Heart left ventricle (tissue), 16 donors: ENCODE measurements around the gene PNCK. TPM values are rescaled to one million over a fixed set of nuclear protein-coding genes. Genes with fewer than 3 reads are reported as not detected.
"Not testable (repeated sequence)": the region's sequence is repeated elsewhere in the genome, so short reads cannot be mapped to it uniquely, and the experiment has no call there.

Experiments
- ATAC-seq, 4 donors: fragments of 200-7000 bp; cut with Tn5 transposase; one replicate each; pipeline ENCODE4 v1.9.1; 2020 to 2022; ENCODE audit warnings: moderate library complexity in 4 of 4, mild to moderate bottlenecking in 3 of 4, moderate number of reproducible peaks in 1 of 4
- DNase-seq, 5 donors: peaks; one replicate each; pipeline ENCODE4 v3.0.0-alpha.2; 2020
- H3K27ac ChIP-seq, 12 donors: fragments of 200-600 bp; sonication (generic) in 4 of 12; one replicate each; pipeline versions ENCODE4 v1.5.0 to v1.8.0; 2016 to 2022; ENCODE audit warnings: mild to moderate bottlenecking in 2 of 12
- H3K27me3 ChIP-seq, 9 donors: fragments of 200-600 bp; sonication (generic) in 2 of 9; one replicate each; pipeline versions ENCODE4 v1.5.1 to v1.8.0; 2016 to 2022; ENCODE audit warnings: mild to moderate bottlenecking in 3 of 9
- H3K36me3 ChIP-seq, 9 donors: fragments of 200-600 bp; sonication (generic) in 2 of 9; one replicate each; pipeline versions ENCODE4 v1.5.0 to v1.8.0; 2018 to 2022; ENCODE audit warnings: mild to moderate bottlenecking in 2 of 9
- H3K4me1 ChIP-seq, 12 donors: fragments of 200-600 bp; sonication (generic) in 4 of 12; one replicate each; pipeline versions ENCODE4 v1.5.0 to v1.8.0; 2016 to 2022; ENCODE audit warnings: mild to moderate bottlenecking in 3 of 12
- H3K4me3 ChIP-seq, 12 donors: fragments of 200-600 bp; sonication (generic) in 4 of 12; one replicate each; pipeline versions ENCODE4 v1.5.0 to v1.8.0; 2017 to 2022; ENCODE audit warnings: mild to moderate bottlenecking in 9 of 12, moderate library complexity in 4 of 12
- H3K9me3 ChIP-seq, 12 donors: fragments of 200-600 bp; sonication (generic) in 4 of 12; one replicate each; pipeline versions ENCODE4 v1.5.0 to v1.8.0; 2016 to 2022; ENCODE audit warnings: mild to moderate bottlenecking in 1 of 12
- POLR2A ChIP-seq, 2 donors: fragments of 450-650 bp; IDR thresholded peaks; one replicate each; pipeline ENCODE4 v1.6.1; 2017; ENCODE audit warnings: antibody characterized with exemption in 2 of 2, mild to moderate bottlenecking in 2 of 2, moderate library complexity in 2 of 2
- WGBS, 4 donors: extraction: QIAGEN DNeasy Blood & Tissue Kit in 2 of 4; methylation state at CpG; one replicate each; pipeline versions ENCODE4 v1.1.5 to v1.1.7; 2013 to 2018; 5-methylcytosine and 5-hydroxymethylcytosine counted together
- intact Hi-C, 10 donors: fragments of 100-400 bp; cut with DNase I; formaldehyde crosslinking; loops; one replicate each; pipeline versions ENCODE4 v1.11.1 to v1.14.2; 2022
- polyA plus RNA-seq, 2 donors: library from polyadenylated mRNA; stranded (reverse); fragments of 200-250 nt; gene quantifications; one replicate each; pipeline ENCODE4 v1.2.3, GENCODE V29; 2013
- total RNA-seq, 9 donors: library from RNA; depleted of rRNA in 2 of 9; stranded (reverse); fragments of >200 nt in 2 of 9; fragmentation: NEBNext Ultra II Directional in 3 of 9; extraction: Animal tissue kit (Norgen Biotek cat#: 25700) in 3 of 9; gene quantifications; one replicate each; pipeline versions ENCODE4 v1.1.0 to v1.2.4, GENCODE V29; 2016 to 2023
- TF ChIP-seq, protein P1 (sequence below), 12 donors: fragments of 200-600 bp; sonication (generic) in 4 of 12; IDR thresholded peaks; one replicate each; pipeline versions ENCODE4 v1.5.0 to v1.8.0; 2018 to 2022; ENCODE audit warnings: antibody characterized with exemption in 12 of 12, mild to moderate bottlenecking in 5 of 12
- donor health status: ischemic (EF 13 %, LVEDD 7.1; RV severe dilation, severe dysfunction).
- donor health status: healthy with polysubstance abuse.
- donor health status: DM: no; HTN: yes; CAD: no.
- donor health status: DM: no; HTN: no; CAD: no.
- donor health status: ischemic (EF 25% LVEDD 6.9; RV normal size, moderate dysfunction).
- donor health status: ischemic (EF 25% LVEDD 5.7; RV mildly dilated, moderate dysfunction).
- donor health status: healthy.
- donor health status: DM: yes; HTN: yes; CAD: no.
- donor health status: ischemic (EF 35%, LVEDD 5.7; RV mildly dilated, moderate dysfunction).
- donor health status: nonischemic (EF 11% LVEDD 7.7; RV severe dilation, severe dysfunction).
- donor health status: DM: yes; HTN: yes; CAD: no.
- donor health status: PGD.
- donor health status: ischemic (EF 29% LVEDD 5.4; RV normal size, mild dysfunction).
- donor health status: nonischemic (EF 23%, LVEDD 6.1; RV moderate dilation, normal function).

Gene PNCK
- total and polyA plus RNA-seq, 11 donors = 1.4 to 7.3 (median 6.4) TPM

GRCh38 chrX:153708415-153708814, 34.8 kb upstream of the PNCK start:
- no peaks in the 10 kb centered on the region for H3K27me3 ChIP-seq
- peaks cover 0 to 22% (median 1%) of the 10 kb centered on the region in 12 donors for H3K4me1 ChIP-seq
- no peak overlapping the region for H3K4me3 ChIP-seq
- intact Hi-C loops = loop anchor here in 1 of 10 donors (1.0 kb wide), 1 partner anchor 21 kb away; the partner anchor contains the start of gene SLC6A8
- H3K27ac ChIP-seq = peak overlapping the region in 2 of 12 donors; percentile 12 to 83
- TF ChIP-seq, protein P1, sequence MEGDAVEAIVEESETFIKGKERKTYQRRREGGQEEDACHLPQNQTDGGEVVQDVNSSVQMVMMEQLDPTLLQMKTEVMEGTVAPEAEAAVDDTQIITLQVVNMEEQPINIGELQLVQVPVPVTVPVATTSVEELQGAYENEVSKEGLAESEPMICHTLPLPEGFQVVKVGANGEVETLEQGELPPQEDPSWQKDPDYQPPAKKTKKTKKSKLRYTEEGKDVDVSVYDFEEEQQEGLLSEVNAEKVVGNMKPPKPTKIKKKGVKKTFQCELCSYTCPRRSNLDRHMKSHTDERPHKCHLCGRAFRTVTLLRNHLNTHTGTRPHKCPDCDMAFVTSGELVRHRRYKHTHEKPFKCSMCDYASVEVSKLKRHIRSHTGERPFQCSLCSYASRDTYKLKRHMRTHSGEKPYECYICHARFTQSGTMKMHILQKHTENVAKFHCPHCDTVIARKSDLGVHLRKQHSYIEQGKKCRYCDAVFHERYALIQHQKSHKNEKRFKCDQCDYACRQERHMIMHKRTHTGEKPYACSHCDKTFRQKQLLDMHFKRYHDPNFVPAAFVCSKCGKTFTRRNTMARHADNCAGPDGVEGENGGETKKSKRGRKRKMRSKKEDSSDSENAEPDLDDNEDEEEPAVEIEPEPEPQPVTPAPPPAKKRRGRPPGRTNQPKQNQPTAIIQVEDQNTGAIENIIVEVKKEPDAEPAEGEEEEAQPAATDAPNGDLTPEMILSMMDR (IDR thresholded peaks at IDR 0.05) = peak; percentile 25 to 70 (median 52)
- TF ChIP-seq POLR2A (IDR thresholded peaks at IDR 0.05) = no peak
- peaks cover 0 to 38% (median 1%) of the 10 kb centered on the region in 9 donors for H3K36me3 ChIP-seq
- DNase-seq = peak; percentile 56 to 75 (median 71)
- ATAC-seq = peak; percentile 61 to 75 (median 64)
- H3K9me3 ChIP-seq = no peaks in the 10 kb centered on the region
- WGBS, 4 donors = 26 to 32% (median 28%) methylated on average over 12 to 13 of the region's 13 CpGs

DNA sequence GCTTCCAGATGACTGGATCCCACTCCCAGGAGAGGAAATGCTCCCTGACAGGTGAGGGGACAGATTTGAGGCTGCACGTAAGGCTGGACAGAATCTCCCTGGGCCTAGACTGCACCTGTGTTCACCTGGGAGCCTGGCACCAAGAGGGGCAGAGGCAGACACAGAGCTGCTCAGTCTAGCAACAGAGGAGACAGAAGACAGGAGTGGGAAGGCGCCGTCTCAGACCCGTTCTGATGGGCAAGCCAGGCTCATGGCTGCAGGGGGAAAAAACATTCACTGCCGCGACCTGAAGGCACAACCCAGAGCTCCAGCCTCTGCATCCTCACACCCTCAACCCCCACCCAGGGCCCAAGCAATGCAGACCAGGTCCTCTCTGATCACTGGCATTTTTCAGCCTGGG, 33.8 kb upstream of the PNCK start:
- peaks cover 0 to 31% (median 4%) of the 10 kb centered on the region in 12 donors for H3K4me1 ChIP-seq
- WGBS, 4 donors = 64 to 83% (median 78%) methylated on average over 6 of the region's 6 CpGs

DNA sequence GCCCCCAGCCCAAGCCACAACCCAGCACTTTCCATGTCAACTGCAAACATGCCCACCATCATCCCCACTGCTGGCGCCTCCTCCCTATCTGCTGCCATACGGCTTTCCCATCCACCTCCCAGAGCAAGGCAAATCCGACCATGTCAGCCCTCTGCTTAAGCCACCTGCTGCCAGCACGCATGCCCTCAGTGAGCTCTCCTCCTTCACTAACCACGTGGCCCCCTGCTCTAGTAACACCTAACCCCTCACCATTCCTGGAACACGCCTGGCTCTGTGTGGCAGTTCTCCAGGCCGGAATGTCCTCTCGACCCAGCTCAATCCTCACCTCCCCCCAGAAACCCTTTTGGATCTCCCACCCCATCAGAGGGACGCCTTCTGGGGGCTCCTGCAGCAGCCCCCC, 33.2 kb upstream of the PNCK start:
- H3K27ac ChIP-seq = peak overlapping the region in 10 of 12 donors; percentile 60 to 87 (median 78)

More for the DNA sequence above, 33.8 kb upstream of the PNCK start:
- Histone ChIP-seq H3K27me3 (no peaks in the 10 kb centered on the region), H3K4me3 (peak overlapping the region in 4 of 12 donors; percentile 21 to 46 (median 43)), H3K27ac (peak overlapping the region in 8 of 12 donors; percentile 4 to 87 (median 82)), H3K9me3 (no peaks in the 10 kb centered on the region), H3K36me3 (peaks cover 0 to 32% (median 0%) of the 10 kb centered on the region in 9 donors)
- TF ChIP-seq POLR2A (IDR thresholded peaks at IDR 0.05) = no peak
- TF ChIP-seq, protein P1 (IDR thresholded peaks at IDR 0.05) = no peak
- ATAC-seq (no peak), DNase-seq (no peak)
- intact Hi-C loops = no loop called here

DNA sequence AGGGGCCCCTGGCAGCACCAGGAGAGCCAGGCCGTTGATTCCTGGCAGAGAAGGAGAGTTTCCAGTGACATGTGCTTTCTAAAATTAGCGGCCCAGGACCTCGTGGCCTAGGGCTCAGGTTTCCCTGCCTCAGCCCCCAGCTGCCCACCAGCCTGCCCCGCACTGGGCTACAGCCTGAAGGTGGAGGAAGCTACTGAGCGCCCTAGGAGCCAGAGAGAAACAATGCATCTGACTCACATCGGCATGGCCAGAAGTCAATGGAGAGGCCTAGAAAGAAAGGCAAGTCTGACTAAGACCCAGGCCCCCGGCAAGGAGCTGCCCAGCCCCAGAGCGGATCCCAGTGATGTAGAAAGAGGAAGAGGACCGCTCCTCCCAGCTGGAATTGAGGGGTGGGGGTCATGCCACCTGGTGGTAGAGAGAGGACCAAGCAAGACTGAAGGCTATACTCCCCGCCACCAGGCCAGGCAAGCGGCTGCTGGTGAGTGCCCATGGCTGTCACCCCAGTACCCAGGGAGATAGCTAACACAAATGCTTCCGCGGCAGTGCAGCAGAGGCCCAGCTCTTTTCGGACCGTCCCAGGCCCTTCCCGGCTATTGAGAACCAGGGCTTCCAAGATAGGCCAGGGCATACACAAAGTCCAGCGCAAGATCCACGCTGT, 31.9 kb upstream of the PNCK start:
- H3K36me3 ChIP-seq = peaks cover 0 to 31% (median 3%) of the 10 kb centered on the region in 9 donors
- intact Hi-C loops, H3K27me3 ChIP-seq, H3K9me3 ChIP-seq: not testable (repeated sequence)
- H3K27ac ChIP-seq = peak overlapping the region; percentile 46 to 87 (median 74)
- peaks cover 0 to 31% (median 4%) of the 10 kb centered on the region in 12 donors for H3K4me1 ChIP-seq
- TF ChIP-seq, protein P1 (IDR thresholded peaks at IDR 0.05) = peak in 2 of 12 donors; percentile 12 to 35
- peak in 1 of 2 donors; percentile 42 for TF ChIP-seq POLR2A (IDR thresholded peaks at IDR 0.05)
- DNase-seq (peak in 2 of 5 donors; percentile 39 to 68), ATAC-seq (peak; percentile 52 to 66 (median 61))
- 46 to 67% (median 61%) methylated on average over 17 to 18 of the region's 18 CpGs for WGBS, 4 donors
- peak overlapping the region in 10 of 12 donors; percentile 2 to 49 (median 34) for H3K4me3 ChIP-seq

More for the DNA sequence above, 33.2 kb upstream of the PNCK start:
- H3K4me3 ChIP-seq = peak overlapping the region in 5 of 12 donors; percentile 40 to 49 (median 44)
- H3K36me3 ChIP-seq = peaks cover 0 to 32% (median 3%) of the 10 kb centered on the region in 9 donors
- peaks cover 0 to 31% (median 4%) of the 10 kb centered on the region in 12 donors for H3K4me1 ChIP-seq
- WGBS, 4 donors = 54 to 72% (median 71%) methylated on average over 9 of the region's 9 CpGs
- DNase-seq (peak in 1 of 5 donors; percentile 55), ATAC-seq (peak in 3 of 4 donors; percentile 11 to 48 (median 32))
- no peaks in the 10 kb centered on the region for H3K9me3 ChIP-seq
- TF ChIP-seq POLR2A (IDR thresholded peaks at IDR 0.05) = no peak
- TF ChIP-seq, protein P1 (IDR thresholded peaks at IDR 0.05) = no peak
- intact Hi-C loops = no loop called here
- H3K27me3 ChIP-seq = no peaks in the 10 kb centered on the region

DNA sequence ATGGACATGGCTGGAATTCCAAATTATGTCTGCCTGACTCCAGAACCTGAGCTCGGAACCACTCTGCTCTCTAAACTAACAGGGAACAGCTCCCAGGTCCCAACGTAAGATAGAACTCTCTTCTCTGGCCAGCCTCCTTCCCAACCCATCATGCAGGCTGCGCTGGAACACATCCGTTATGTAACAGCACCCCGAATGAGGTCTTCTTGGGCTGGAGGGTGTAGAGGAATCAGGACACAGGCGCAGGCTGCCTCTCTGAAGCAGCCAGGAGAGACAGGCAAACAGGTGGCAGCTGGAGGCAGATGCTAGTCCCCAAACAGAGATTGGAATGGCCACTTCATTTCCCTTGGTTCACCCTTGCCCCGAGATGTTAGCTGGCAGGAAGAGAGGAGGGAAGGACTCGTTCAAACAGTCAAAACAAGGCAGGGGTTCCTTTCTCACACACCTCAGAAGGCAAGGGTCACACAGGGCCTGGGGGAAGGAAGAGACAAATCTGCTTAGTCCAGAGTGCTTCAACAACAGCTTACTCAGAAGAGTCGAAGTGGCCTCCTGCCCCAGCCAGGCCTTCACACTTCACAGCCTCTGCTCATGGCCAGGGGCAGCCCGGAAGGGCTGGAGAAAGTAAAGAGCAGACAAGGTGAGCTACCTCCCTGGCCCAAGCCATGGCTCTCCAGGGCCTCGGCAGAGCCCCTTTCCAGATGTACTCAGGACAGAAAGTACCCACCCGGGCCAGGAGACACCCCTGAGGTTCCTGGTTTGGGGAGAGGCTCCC, 31.2 kb upstream of the PNCK start:
- H3K9me3 ChIP-seq, H3K27me3 ChIP-seq, H3K4me3 ChIP-seq, DNase-seq, intact Hi-C loops: not testable (repeated sequence)
- peak in 2 of 4 donors; percentile 0 for ATAC-seq
- WGBS, 4 donors = 62 to 70% (median 64%) methylated on average over 10 to 11 of the region's 12 CpGs
- Histone ChIP-seq H3K27ac (peak overlapping the region; percentile 40 to 87 (median 74)), H3K4me1 (peaks cover 0 to 31% (median 4%) of the 10 kb centered on the region in 12 donors), H3K36me3 (peaks cover 0 to 26% (median 3%) of the 10 kb centered on the region in 9 donors)
